Kidney (tissue), 14 donors: Measurements from ENCODE around the gene DSCAM. TPM values are rescaled to one million over a fixed set of nuclear protein-coding genes. Genes with fewer than 3 reads are reported as not detected.

Source experiments
- DNase-seq, 5 donors: peaks; one replicate each; pipeline ENCODE4 v3.0.0-alpha.2; 2013 to 2020
- FAIRE-seq: peaks from 2 replicates; lab custom pipeline; 2012; peaks lifted over from hg19 to GRCh38; lab: Jason Lieb, UNC
- H3K27ac ChIP-seq, 2 donors: one replicate each; pipeline ENCODE4 v1.7.0; 2013; ENCODE audit warnings: low read depth in 2 of 2, low read length in 2 of 2, inconsistent platforms in 1 of 2
- H3K27me3 ChIP-seq: one replicate; pipeline ENCODE4 v1.7.1; 2013; ENCODE audit warnings: low read length, inconsistent platforms; ENCODE audit not compliant: control insufficient read depth, insufficient read depth
- H3K36me3 ChIP-seq, 3 donors: one replicate each; pipeline versions ENCODE4 v1.7.0 to v1.7.1; 2013; ENCODE audit warnings: low read length in 3 of 3, control low read depth in 1 of 3, inconsistent platforms in 1 of 3; ENCODE audit not compliant: insufficient read depth in 3 of 3, control insufficient read depth in 2 of 3
- H3K4me1 ChIP-seq, 3 donors: one replicate each; pipeline versions ENCODE4 v1.7.0 to v1.7.1; 2013; ENCODE audit warnings: low read length in 3 of 3, inconsistent platforms in 1 of 3, low read depth in 1 of 3; ENCODE audit not compliant: control insufficient read depth in 2 of 3, insufficient read depth in 2 of 3
- H3K4me3 ChIP-seq, 3 donors: one replicate each; pipeline versions ENCODE4 v1.7.0 to v1.8.1; 2013; ENCODE audit warnings: low read length in 3 of 3, control low read depth in 1 of 3, inconsistent platforms in 1 of 3
- H3K9ac ChIP-seq, 3 donors: one replicate each; pipeline versions ENCODE4 v1.7.0 to v1.7.1; 2013; ENCODE audit warnings: low read length in 3 of 3, control low read depth in 1 of 3, inconsistent platforms in 1 of 3
- H3K9me3 ChIP-seq, 3 donors: one replicate each; pipeline versions ENCODE4 v1.7.0 to v1.7.1; 2013; ENCODE audit warnings: low read length in 3 of 3, control low read depth in 1 of 3, inconsistent platforms in 1 of 3; ENCODE audit not compliant: control insufficient read depth in 2 of 3, insufficient read depth in 1 of 3
- CTCF ChIP-seq: IDR thresholded peaks from 3 replicates; pipeline ENCODE4 v1.5.1; 2012; ENCODE audit warnings: mild to moderate bottlenecking, moderate library complexity, borderline replicate concordance; ENCODE audit not compliant: insufficient read depth; ENCODE audit errors: extremely low read depth
- intact Hi-C: fragments of 100-400 bp; cut with DNase I; formaldehyde crosslinking; loops from one replicate; pipeline ENCODE4 v1.11.1; 2022
- polyA plus RNA-seq: library from polyadenylated mRNA; stranded (reverse); fragments of 350-450 nt; fragmentation: Illumina TruSeq; extraction: RNeasy Lipid Tissue Mini Kit (QIAGEN cat#74804); gene quantifications from one replicate; pipeline ENCODE4 v1.2.3, GENCODE V29; 2014; ENCODE audit warnings: low read depth, low replicate concordance; ENCODE audit not compliant: insufficient read depth
- total RNA-seq: library from RNA; stranded (reverse); fragmentation: NEBNext Ultra II Directional; extraction: Animal tissue kit (Norgen Biotek cat#: 25700); gene quantifications from one replicate; pipeline ENCODE4 v1.2.1, GENCODE V29; 2021
- donor health status: control.
- donor health status: control.
- donor health status: control.
- donor health status: control.
- donor health status: control.
- donor health status: DM: yes; HTN: yes; CAD: no.
- donor health status: Normal renal cell carcinoma (clear cell type).

DSCAM gene
- total and polyA plus RNA-seq, 2 donors from 2014 or later, result not detected

GRCh38 chr21:40422896-40423635, 423.9 kb downstream of the DSCAM start:
- Histone ChIP-seq H3K9me3 (no peaks in the 10 kb centered on the region), H3K36me3 (no peaks in the 10 kb centered on the region), H3K27ac (no peak overlapping the region), H3K4me1 (peaks cover 0 to 4% (median 0%) of the 10 kb centered on the region in 3 donors), H3K4me3 (peak overlapping the region; percentile 3 to 38 (median 28)), H3K27me3 (no peaks in the 10 kb centered on the region), H3K9ac (no peak overlapping the region)
- no peak for TF ChIP-seq CTCF
- intact Hi-C loops, result no loop called here
- FAIRE-seq (no peak), DNase-seq (peak in 4 of 5 donors; percentile 65 to 84 (median 72))

- DNase-seq (no peak), FAIRE-seq (no peak)
- Histone ChIP-seq H3K27ac (no peak overlapping the region), H3K9me3 (no peaks in the 10 kb centered on the region), H3K36me3 (no peaks in the 10 kb centered on the region), H3K9ac (no peak overlapping the region), H3K4me1 (peaks cover 0 to 4% (median 0%) of the 10 kb centered on the region in 3 donors), H3K4me3 (no peak overlapping the region), H3K27me3 (no peaks in the 10 kb centered on the region)
- TF ChIP-seq CTCF, result no peak
- intact Hi-C loops, result no loop called here
Measured at GRCh38 chr21:40421121-40421520, 425.8 kb downstream of the DSCAM start.

GRCh38 chr21:40416572-40416971, 430.4 kb downstream of the DSCAM start:
- Histone ChIP-seq H3K27me3 (no peaks in the 10 kb centered on the region), H3K4me3 (no peak overlapping the region), H3K4me1 (no peaks in the 10 kb centered on the region), H3K36me3 (no peaks in the 10 kb centered on the region), H3K9ac (no peak overlapping the region), H3K9me3 (no peaks in the 10 kb centered on the region), H3K27ac (no peak overlapping the region)
- intact Hi-C loops, result no loop called here
- no peak for DNase-seq
- TF ChIP-seq CTCF, result no peak
- no peak for FAIRE-seq
